HepG2 (cell line): Measurements from ENCODE around the gene COPZ1. TPM values are rescaled to one million over a fixed set of nuclear protein-coding genes. Genes with fewer than 3 reads are reported as not detected.

ENCODE experiments used
- ARNT ChIP-seq: fragments of 450-650 bp; IDR thresholded peaks from 2 replicates; pipeline ENCODE4 v1.6.1; 2017
- BRF2 ChIP-seq: sonication (generic); formaldehyde crosslinking; IDR thresholded peaks from 2 replicates; pipeline ENCODE4 v1.8.1; 2022; ENCODE audit warnings: mild to moderate bottlenecking, missing genetic modification reagents
- FOXA1 ChIP-seq, 2 experiments: fragments of 450-650 bp in 1 of 2; sonication (generic) in 1 of 2; formaldehyde crosslinking in 1 of 2; IDR thresholded peaks; 2 replicates each; pipeline versions ENCODE4 v1.4.0 to v1.6.1; 2016 to 2020; ENCODE audit warnings: missing genetic modification reagents in 1 of 2
- GTF3A ChIP-seq: sonication (generic); formaldehyde crosslinking; conservative IDR thresholded peaks from 2 replicates; pipeline ENCODE4 v1.4.0; 2020; ENCODE audit warnings: mild to moderate bottlenecking, missing genetic modification reagents
- HDAC2 ChIP-seq: sonication (generic); formaldehyde crosslinking; IDR thresholded peaks from 2 replicates; pipeline ENCODE4 v1.4.0; 2020; ENCODE audit warnings: missing genetic modification reagents
- POLR2A ChIP-seq, 2 experiments: IDR thresholded peaks; 2 replicates each; pipeline ENCODE4 v1.6.1; 2011; ENCODE audit warnings: low read depth in 2 of 2, low read length in 2 of 2, mild to moderate bottlenecking in 1 of 2, moderate library complexity in 1 of 2; ENCODE audit not compliant: insufficient read depth in 1 of 2
- ZBTB44 ChIP-seq: sonication (generic); formaldehyde crosslinking; IDR thresholded peaks from 2 replicates; pipeline ENCODE4 v1.4.0; 2020; ENCODE audit warnings: missing genetic modification reagents
- ZBTB7A ChIP-seq: sonication (generic); formaldehyde crosslinking; IDR thresholded peaks from 2 replicates; pipeline ENCODE4 v1.8.0; 2022; ENCODE audit warnings: mild to moderate bottlenecking, missing genetic modification reagents
- ZKSCAN5 ChIP-seq: sonication (generic); formaldehyde crosslinking; IDR thresholded peaks from 2 replicates; pipeline ENCODE4 v1.5.1; 2020; ENCODE audit warnings: mild to moderate bottlenecking, missing genetic modification reagents
- ZMAT5 ChIP-seq: sonication (generic); formaldehyde crosslinking; IDR thresholded peaks from 2 replicates; pipeline ENCODE4 v1.5.0; 2020; ENCODE audit warnings: mild to moderate bottlenecking, low read depth, missing genetic modification reagents, borderline replicate concordance
- ZNF20 ChIP-seq: sonication (generic); formaldehyde crosslinking; IDR thresholded peaks from 2 replicates; pipeline ENCODE4 v1.4.0; 2020; ENCODE audit warnings: mild to moderate bottlenecking, moderate library complexity, missing genetic modification reagents
- ZNF577 ChIP-seq: sonication (generic); formaldehyde crosslinking; IDR thresholded peaks from 2 replicates; pipeline ENCODE4 v1.4.0; 2020; ENCODE audit warnings: mild to moderate bottlenecking, low read depth, missing genetic modification reagents, borderline replicate concordance
- ZNF605 ChIP-seq: sonication (generic); formaldehyde crosslinking; IDR thresholded peaks from 2 replicates; pipeline ENCODE4 v1.8.0; 2022; ENCODE audit warnings: mild to moderate bottlenecking, missing genetic modification reagents
- ZSCAN25 ChIP-seq: sonication (generic); formaldehyde crosslinking; IDR thresholded peaks from 2 replicates; pipeline ENCODE4 v1.8.0; 2022; ENCODE audit warnings: mild to moderate bottlenecking, missing genetic modification reagents
- polyA plus RNA-seq, 8 experiments: library from polyadenylated mRNA; depleted of rRNA in 3 of 8; stranded (reverse) in 7 of 8; unstranded in 1 of 8; fragments of >200 nt; fragmentation: Illumina TruSeq in 4 of 8; extraction: Trizol in 4 of 8; gene quantifications; 2 replicates each; pipeline versions ENCODE4 v1.2.1 to v1.2.3, GENCODE V29; 2011 to 2016; ENCODE audit warnings: low read depth in 4 of 8, missing spikeins in 1 of 8, mixed read lengths in 1 of 8; ENCODE audit not compliant: insufficient read depth in 1 of 8
- total RNA-seq, 5 experiments: library from RNA; depleted of rRNA; stranded (reverse); fragments of >200 nt; fragmentation: Illumina TruSeq; extraction: Trizol; gene quantifications; 2 replicates each; pipeline ENCODE4 v1.2.3, GENCODE V29; 2016; ENCODE audit warnings: low read depth in 1 of 5
- TF ChIP-seq, protein P1 (sequence below): sonication (generic); formaldehyde crosslinking; IDR thresholded peaks from 2 replicates; pipeline ENCODE4 v1.5.0; 2020; ENCODE audit warnings: missing genetic modification reagents
- TF ChIP-seq, protein P2 (sequence below): sonication (generic); formaldehyde crosslinking; IDR thresholded peaks from 2 replicates; pipeline ENCODE4 v1.4.0; 2020; ENCODE audit warnings: missing genetic modification reagents
- TF ChIP-seq, protein P3 (sequence below): sonication (generic); formaldehyde crosslinking; IDR thresholded peaks from 2 replicates; pipeline ENCODE4 v1.4.0; 2020; ENCODE audit warnings: missing genetic modification reagents, borderline replicate concordance

COPZ1 gene
- total and polyA plus RNA-seq, 2 of the 13 experiments (the other 11 are each of a cell fraction or from before 2014, with no cell fraction given), result 125 to 184 TPM

DNA sequence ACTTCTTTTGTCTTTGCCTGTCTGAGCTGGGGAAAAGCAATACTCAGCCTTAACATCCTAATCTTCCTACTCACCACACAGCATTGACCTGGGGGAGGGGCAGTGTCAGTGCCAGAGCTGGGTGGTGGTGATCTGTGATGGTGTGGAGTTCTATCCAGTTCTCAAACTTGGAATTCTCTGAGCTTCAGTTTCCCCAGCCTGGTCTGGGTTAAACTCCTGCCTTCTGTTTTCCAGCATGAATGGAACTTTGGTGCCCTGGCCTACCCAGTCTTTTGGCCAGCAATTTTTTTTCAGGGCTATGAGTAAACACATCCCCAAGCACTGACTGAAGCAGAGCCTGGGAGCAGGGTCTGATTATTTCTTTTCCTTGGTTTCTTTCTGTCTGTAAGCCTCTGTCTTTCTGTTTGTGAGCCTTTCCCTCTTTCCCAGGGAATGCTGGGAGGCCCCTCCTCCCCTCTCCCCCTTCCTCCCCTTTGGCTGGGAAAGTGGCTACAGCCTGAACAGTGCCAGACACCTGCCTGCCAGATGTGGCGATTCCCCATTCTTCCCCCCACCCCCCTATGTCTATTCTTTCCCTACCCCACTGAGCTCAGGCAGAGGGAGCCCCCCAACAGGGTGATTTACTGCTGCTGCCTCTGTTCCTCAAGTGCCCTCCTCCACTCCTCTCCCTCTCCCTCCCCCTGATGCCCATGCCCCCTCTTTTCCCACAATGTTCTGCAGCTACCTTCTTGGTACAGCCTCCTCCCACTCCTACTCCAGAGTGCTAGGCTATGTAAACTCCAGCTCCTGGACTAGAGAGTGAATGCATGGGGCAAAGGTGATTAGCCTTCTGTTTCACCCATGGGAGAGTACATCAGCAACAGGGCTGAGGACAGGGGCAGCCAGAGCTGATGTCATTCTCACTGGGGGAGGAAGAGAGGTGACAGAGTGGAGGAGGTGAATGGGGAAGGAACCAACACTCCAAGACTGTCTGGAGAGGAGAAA is 28.3 kb downstream of the COPZ1 start (continued):
- TF ChIP-seq ZSCAN25 (CRISPR knock-in tag) (peak; percentile 25; the same call in 1 of the 2 replicates), ZNF577 (no peak), GTF3A (CRISPR knock-in tag) (no peak), BRF2 (CRISPR knock-in tag) (no peak), FOXA1 (IDR thresholded peaks at IDR 0.05) (no peak), FOXA1 (CRISPR knock-in tag; IDR thresholded peaks at IDR 0.05) (0 out of 2 replicates have a peak, but pooled peaks have one; percentile 26), POLR2A (IDR thresholded peaks at IDR 0.05; ENCODE audit: insufficient read depth in 1 of 2, low read depth in 2 of 2, low read length in 2 of 2) (no peak), ZNF20 (peak; percentile 97; the same call in 1 of the 2 replicates), HDAC2 (CRISPR knock-in tag) (no peak), ZKSCAN5 (CRISPR knock-in tag) (peak; percentile 81; the same call in 1 of the 2 replicates), ZMAT5 (CRISPR knock-in tag) (no peak), ZNF605 (no peak), ZBTB44 (no peak), ZBTB7A (CRISPR knock-in tag) (no peak), ARNT (no peak)
- TF ChIP-seq, protein P1, sequence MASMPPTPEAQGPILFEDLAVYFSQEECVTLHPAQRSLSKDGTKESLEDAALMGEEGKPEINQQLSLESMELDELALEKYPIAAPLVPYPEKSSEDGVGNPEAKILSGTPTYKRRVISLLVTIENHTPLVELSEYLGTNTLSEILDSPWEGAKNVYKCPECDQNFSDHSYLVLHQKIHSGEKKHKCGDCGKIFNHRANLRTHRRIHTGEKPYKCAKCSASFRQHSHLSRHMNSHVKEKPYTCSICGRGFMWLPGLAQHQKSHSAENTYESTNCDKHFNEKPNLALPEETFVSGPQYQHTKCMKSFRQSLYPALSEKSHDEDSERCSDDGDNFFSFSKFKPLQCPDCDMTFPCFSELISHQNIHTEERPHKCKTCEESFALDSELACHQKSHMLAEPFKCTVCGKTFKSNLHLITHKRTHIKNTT (CRISPR knock-in tag), result no peak
- TF ChIP-seq, protein P2, sequence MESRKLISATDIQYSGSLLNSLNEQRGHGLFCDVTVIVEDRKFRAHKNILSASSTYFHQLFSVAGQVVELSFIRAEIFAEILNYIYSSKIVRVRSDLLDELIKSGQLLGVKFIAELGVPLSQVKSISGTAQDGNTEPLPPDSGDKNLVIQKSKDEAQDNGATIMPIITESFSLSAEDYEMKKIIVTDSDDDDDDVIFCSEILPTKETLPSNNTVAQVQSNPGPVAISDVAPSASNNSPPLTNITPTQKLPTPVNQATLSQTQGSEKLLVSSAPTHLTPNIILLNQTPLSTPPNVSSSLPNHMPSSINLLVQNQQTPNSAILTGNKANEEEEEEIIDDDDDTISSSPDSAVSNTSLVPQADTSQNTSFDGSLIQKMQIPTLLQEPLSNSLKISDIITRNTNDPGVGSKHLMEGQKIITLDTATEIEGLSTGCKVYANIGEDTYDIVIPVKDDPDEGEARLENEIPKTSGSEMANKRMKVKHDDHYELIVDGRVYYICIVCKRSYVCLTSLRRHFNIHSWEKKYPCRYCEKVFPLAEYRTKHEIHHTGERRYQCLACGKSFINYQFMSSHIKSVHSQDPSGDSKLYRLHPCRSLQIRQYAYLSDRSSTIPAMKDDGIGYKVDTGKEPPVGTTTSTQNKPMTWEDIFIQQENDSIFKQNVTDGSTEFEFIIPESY (CRISPR knock-in tag), result no peak
- TF ChIP-seq, protein P3, sequence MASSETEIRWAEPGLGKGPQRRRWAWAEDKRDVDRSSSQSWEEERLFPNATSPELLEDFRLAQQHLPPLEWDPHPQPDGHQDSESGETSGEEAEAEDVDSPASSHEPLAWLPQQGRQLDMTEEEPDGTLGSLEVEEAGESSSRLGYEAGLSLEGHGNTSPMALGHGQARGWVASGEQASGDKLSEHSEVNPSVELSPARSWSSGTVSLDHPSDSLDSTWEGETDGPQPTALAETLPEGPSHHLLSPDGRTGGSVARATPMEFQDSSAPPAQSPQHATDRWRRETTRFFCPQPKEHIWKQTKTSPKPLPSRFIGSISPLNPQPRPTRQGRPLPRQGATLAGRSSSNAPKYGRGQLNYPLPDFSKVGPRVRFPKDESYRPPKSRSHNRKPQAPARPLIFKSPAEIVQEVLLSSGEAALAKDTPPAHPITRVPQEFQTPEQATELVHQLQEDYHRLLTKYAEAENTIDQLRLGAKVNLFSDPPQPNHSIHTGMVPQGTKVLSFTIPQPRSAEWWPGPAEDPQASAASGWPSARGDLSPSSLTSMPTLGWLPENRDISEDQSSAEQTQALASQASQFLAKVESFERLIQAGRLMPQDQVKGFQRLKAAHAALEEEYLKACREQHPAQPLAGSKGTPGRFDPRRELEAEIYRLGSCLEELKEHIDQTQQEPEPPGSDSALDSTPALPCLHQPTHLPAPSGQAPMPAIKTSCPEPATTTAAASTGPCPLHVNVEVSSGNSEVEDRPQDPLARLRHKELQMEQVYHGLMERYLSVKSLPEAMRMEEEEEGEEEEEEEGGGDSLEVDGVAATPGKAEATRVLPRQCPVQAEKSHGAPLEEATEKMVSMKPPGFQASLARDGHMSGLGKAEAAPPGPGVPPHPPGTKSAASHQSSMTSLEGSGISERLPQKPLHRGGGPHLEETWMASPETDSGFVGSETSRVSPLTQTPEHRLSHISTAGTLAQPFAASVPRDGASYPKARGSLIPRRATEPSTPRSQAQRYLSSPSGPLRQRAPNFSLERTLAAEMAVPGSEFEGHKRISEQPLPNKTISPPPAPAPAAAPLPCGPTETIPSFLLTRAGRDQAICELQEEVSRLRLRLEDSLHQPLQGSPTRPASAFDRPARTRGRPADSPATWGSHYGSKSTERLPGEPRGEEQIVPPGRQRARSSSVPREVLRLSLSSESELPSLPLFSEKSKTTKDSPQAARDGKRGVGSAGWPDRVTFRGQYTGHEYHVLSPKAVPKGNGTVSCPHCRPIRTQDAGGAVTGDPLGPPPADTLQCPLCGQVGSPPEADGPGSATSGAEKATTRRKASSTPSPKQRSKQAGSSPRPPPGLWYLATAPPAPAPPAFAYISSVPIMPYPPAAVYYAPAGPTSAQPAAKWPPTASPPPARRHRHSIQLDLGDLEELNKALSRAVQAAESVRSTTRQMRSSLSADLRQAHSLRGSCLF (CRISPR knock-in tag), result no peak
